Measurements from ENCODE around the gene TYW5.

Gene TYW5

DNA sequence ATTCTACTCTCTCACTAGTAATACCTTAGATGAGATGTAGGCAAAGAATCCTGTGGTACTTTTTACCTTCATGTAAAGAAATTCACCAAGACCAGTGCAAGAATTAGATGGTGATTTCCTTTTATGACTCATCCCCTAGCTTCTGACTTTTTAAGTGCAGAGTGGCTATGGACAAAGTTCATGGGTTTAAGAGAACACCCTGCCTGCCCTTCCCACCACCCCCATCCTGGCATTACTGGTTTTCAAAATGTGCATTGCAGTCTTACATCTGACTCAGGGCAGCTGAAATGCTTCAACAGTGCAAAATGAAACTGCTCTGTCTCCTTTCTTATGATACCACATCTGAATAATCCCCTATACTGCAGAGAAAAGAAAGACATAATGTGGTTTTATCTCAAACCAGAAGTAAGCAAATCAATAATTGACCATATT, 22.7 kb upstream of the TYW5 start:
- POLR2A ChIA-PET = no interaction called here
- Histone ChIP-seq H3K4me3 (ENCODE audit: control insufficient read depth in 1 of 7, extremely low read depth in 1 of 7, insufficient read depth in 4 of 7, low read depth in 2 of 7, low read length in 6 of 7) (no peak overlapping the region), H3K9me3 (ENCODE audit: control extremely low read depth in 1 of 5, control insufficient read depth in 4 of 5, insufficient read depth in 2 of 5, low read depth in 1 of 5, low read length in 4 of 5) (no peaks in the 10 kb centered on the region), H3K27ac (ENCODE audit: insufficient read depth in 1 of 2, low read depth in 1 of 2, low read length in 2 of 2, poor library complexity in 1 of 2, severe bottlenecking in 2 of 2) (no peak overlapping the region), H3K27me3 (replicated peaks in 2 of 5; ENCODE audit: control insufficient read depth in 4 of 5, insufficient read depth in 5 of 5, low read length in 4 of 5) (no peaks in the 10 kb centered on the region), H3K36me3 (ENCODE audit: control insufficient read depth in 4 of 4, insufficient read depth in 4 of 4, low read length in 3 of 4) (no peaks in the 10 kb centered on the region), H3K4me1 (ENCODE audit: control extremely low read depth in 1 of 4, control insufficient read depth in 4 of 4, insufficient read depth in 4 of 4, low read length in 3 of 4) (peaks cover 0 to 3% (median 0%) of the 10 kb centered on the region in 4 experiments)
- peak in 2 of 3 donors; percentile 27 to 37 for DNase-seq
- CTCF ChIA-PET = interaction anchor here (0.6 to 2.8 kb wide), 2 partner anchors 303 to 499 kb away, joined by 3 to 21 read pairs; no protein-coding TSS in a partner anchor

- no peaks in the 10 kb centered on the region for H3K36me3 ChIP-seq (ENCODE audit: control insufficient read depth in 4 of 4, insufficient read depth in 4 of 4, low read length in 3 of 4)
- peaks cover 0 to 3% (median 0%) of the 10 kb centered on the region in 4 experiments for H3K4me1 ChIP-seq (ENCODE audit: control extremely low read depth in 1 of 4, control insufficient read depth in 4 of 4, insufficient read depth in 4 of 4, low read length in 3 of 4)
- H3K9me3 ChIP-seq (ENCODE audit: control extremely low read depth in 1 of 5, control insufficient read depth in 4 of 5, insufficient read depth in 2 of 5, low read depth in 1 of 5, low read length in 4 of 5) = no peaks in the 10 kb centered on the region
- 90% methylated on average over 2 of the region's 3 CpGs for WGBS (ENCODE audit: insufficient coverage)
- CTCF ChIA-PET = interaction anchor here (0.9 to 4.6 kb wide), 3 partner anchors 10 to 508 kb away, joined by 3 to 64 read pairs (median 14); no protein-coding TSS in a partner anchor
- H3K4me3 ChIP-seq (ENCODE audit: control insufficient read depth in 1 of 7, extremely low read depth in 1 of 7, insufficient read depth in 4 of 7, low read depth in 2 of 7, low read length in 6 of 7) = no peak overlapping the region
- POLR2A ChIA-PET = no interaction called here
- no peak overlapping the region for H3K27ac ChIP-seq (ENCODE audit: insufficient read depth in 1 of 2, low read depth in 1 of 2, low read length in 2 of 2, poor library complexity in 1 of 2, severe bottlenecking in 2 of 2)
- H3K27me3 ChIP-seq (replicated peaks in 2 of 5; ENCODE audit: control insufficient read depth in 4 of 5, insufficient read depth in 5 of 5, low read length in 4 of 5) = no peaks in the 10 kb centered on the region
- DNase-seq = no peak
These were observed 20.1 kb upstream of the TYW5 start for GRCh38 chr2:199975273-199975895.

- Histone ChIP-seq H3K9me3 (ENCODE audit: control extremely low read depth in 1 of 5, control insufficient read depth in 4 of 5, insufficient read depth in 2 of 5, low read depth in 1 of 5, low read length in 4 of 5) (no peaks in the 10 kb centered on the region), H3K36me3 (ENCODE audit: control insufficient read depth in 4 of 4, insufficient read depth in 4 of 4, low read length in 3 of 4) (peaks cover 0 to 4% (median 0%) of the 10 kb centered on the region in 4 experiments), H3K4me3 (ENCODE audit: control insufficient read depth in 1 of 7, extremely low read depth in 1 of 7, insufficient read depth in 4 of 7, low read depth in 2 of 7, low read length in 6 of 7) (no peak overlapping the region), H3K27ac (ENCODE audit: insufficient read depth in 1 of 2, low read depth in 1 of 2, low read length in 2 of 2, poor library complexity in 1 of 2, severe bottlenecking in 2 of 2) (no peak overlapping the region), H3K27me3 (replicated peaks in 2 of 5; ENCODE audit: control insufficient read depth in 4 of 5, insufficient read depth in 5 of 5, low read length in 4 of 5) (no peaks in the 10 kb centered on the region), H3K4me1 (ENCODE audit: control extremely low read depth in 1 of 4, control insufficient read depth in 4 of 4, insufficient read depth in 4 of 4, low read length in 3 of 4) (no peaks in the 10 kb centered on the region)
- peak; percentile 32 to 62 (median 58) for DNase-seq
- WGBS (ENCODE audit: insufficient coverage) = no CpG with 5 or more reads among the region's 2 CpGs
- ChIA-PET CTCF (interaction anchor here (0.5 to 4.6 kb wide), 12 partner anchors 11 to 753 kb away, joined by 3 to 64 read pairs (median 4); no protein-coding TSS in a partner anchor), POLR2A (no interaction called here)
These were observed 18.4 kb upstream of the TYW5 start for GRCh38 chr2:199973703-199974102.

DNA sequence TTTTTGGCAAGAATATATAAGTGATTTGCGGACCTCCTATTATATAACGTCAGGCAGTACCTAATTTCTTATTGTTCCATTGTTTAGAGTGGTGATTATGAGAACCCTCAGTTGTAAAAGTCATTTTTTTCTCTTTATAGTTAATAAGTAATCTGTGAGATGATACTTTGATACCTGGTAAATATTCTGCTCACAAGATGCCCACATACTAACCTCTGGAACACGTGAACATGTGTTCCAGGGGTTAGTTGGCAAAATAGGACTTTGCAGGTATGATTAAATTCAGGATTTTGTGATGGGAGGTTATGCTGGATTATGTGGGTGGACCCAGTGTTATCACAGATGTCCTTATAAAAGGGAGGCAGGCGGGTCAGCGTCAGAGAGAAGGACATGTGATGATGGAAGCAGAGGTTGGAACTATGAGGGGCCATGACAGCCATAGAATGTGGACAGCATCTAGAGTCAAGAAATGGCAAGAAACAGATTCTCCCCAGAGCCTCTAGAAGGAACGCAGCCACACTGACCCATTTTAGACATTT, 16.9 kb upstream of the TYW5 start:
- Histone ChIP-seq H3K36me3 (ENCODE audit: control insufficient read depth in 4 of 4, insufficient read depth in 4 of 4, low read length in 3 of 4) (peaks cover 0 to 8% (median 0%) of the 10 kb centered on the region in 4 experiments), H3K9me3 (ENCODE audit: control extremely low read depth in 1 of 5, control insufficient read depth in 4 of 5, insufficient read depth in 2 of 5, low read depth in 1 of 5, low read length in 4 of 5) (no peaks in the 10 kb centered on the region), H3K27ac (ENCODE audit: insufficient read depth in 1 of 2, low read depth in 1 of 2, low read length in 2 of 2, poor library complexity in 1 of 2, severe bottlenecking in 2 of 2) (no peak overlapping the region), H3K4me1 (ENCODE audit: control extremely low read depth in 1 of 4, control insufficient read depth in 4 of 4, insufficient read depth in 4 of 4, low read length in 3 of 4) (no peaks in the 10 kb centered on the region), H3K27me3 (replicated peaks in 2 of 5; ENCODE audit: control insufficient read depth in 4 of 5, insufficient read depth in 5 of 5, low read length in 4 of 5) (no peaks in the 10 kb centered on the region), H3K4me3 (ENCODE audit: control insufficient read depth in 1 of 7, extremely low read depth in 1 of 7, insufficient read depth in 4 of 7, low read depth in 2 of 7, low read length in 6 of 7) (no peak overlapping the region)
- CTCF ChIA-PET = interaction anchor here (1.2 to 4.6 kb wide), 7 partner anchors 8 to 537 kb away, joined by 3 to 64 read pairs (median 3); partner anchors contain the start of gene KCTD18
- POLR2A ChIA-PET = no interaction called here
- no peak for DNase-seq
- 92% methylated on average over 2 of the region's 6 CpGs for WGBS (ENCODE audit: insufficient coverage)

DNA sequence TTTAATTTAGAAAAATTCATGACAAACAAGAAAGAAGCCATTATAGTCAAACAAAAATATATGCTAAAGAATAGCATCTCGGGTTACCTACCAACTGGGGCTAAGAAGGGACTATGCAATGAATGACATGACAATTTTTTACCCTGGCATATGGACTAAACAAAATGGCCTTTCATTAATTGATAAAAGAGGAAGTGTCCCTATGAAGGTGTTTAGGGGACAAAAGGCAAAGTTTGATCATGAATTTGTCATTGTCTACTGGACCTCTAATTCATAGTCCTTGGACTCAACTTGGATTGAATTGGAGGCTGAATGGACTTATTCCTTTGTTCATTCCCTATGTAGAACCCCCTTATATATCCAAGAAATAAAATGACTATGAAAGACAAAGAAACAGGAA, 12.8 kb upstream of the TYW5 start:
- Histone ChIP-seq H3K4me1 (ENCODE audit: control extremely low read depth in 1 of 4, control insufficient read depth in 4 of 4, insufficient read depth in 4 of 4, low read length in 3 of 4) (no peaks in the 10 kb centered on the region), H3K4me3 (ENCODE audit: control insufficient read depth in 1 of 7, extremely low read depth in 1 of 7, insufficient read depth in 4 of 7, low read depth in 2 of 7, low read length in 6 of 7) (no peak overlapping the region), H3K27ac (ENCODE audit: insufficient read depth in 1 of 2, low read depth in 1 of 2, low read length in 2 of 2, poor library complexity in 1 of 2, severe bottlenecking in 2 of 2) (no peak overlapping the region), H3K27me3 (replicated peaks in 2 of 5; ENCODE audit: control insufficient read depth in 4 of 5, insufficient read depth in 5 of 5, low read length in 4 of 5) (no peaks in the 10 kb centered on the region), H3K9me3 (ENCODE audit: control extremely low read depth in 1 of 5, control insufficient read depth in 4 of 5, insufficient read depth in 2 of 5, low read depth in 1 of 5, low read length in 4 of 5) (no peaks in the 10 kb centered on the region), H3K36me3 (ENCODE audit: control insufficient read depth in 4 of 4, insufficient read depth in 4 of 4, low read length in 3 of 4) (peaks cover 8 to 31% (median 16%) of the 10 kb centered on the region in 4 experiments)
- ChIA-PET CTCF (no interaction called here), POLR2A (no interaction called here)
- no CpG with 5 or more reads among the region's 1 CpG for WGBS (ENCODE audit: insufficient coverage)
- peak in 1 of 3 donors; percentile 17 for DNase-seq

GRCh38 chr2:199966976-199967375, 11.7 kb upstream of the TYW5 start:
- Histone ChIP-seq H3K4me1 (ENCODE audit: control extremely low read depth in 1 of 4, control insufficient read depth in 4 of 4, insufficient read depth in 4 of 4, low read length in 3 of 4) (no peaks in the 10 kb centered on the region), H3K4me3 (ENCODE audit: control insufficient read depth in 1 of 7, extremely low read depth in 1 of 7, insufficient read depth in 4 of 7, low read depth in 2 of 7, low read length in 6 of 7) (no peak overlapping the region), H3K27me3 (replicated peaks in 2 of 5; ENCODE audit: control insufficient read depth in 4 of 5, insufficient read depth in 5 of 5, low read length in 4 of 5) (no peaks in the 10 kb centered on the region), H3K27ac (ENCODE audit: insufficient read depth in 1 of 2, low read depth in 1 of 2, low read length in 2 of 2, poor library complexity in 1 of 2, severe bottlenecking in 2 of 2) (no peak overlapping the region), H3K9me3 (ENCODE audit: control extremely low read depth in 1 of 5, control insufficient read depth in 4 of 5, insufficient read depth in 2 of 5, low read depth in 1 of 5, low read length in 4 of 5) (no peaks in the 10 kb centered on the region), H3K36me3 (ENCODE audit: control insufficient read depth in 4 of 4, insufficient read depth in 4 of 4, low read length in 3 of 4) (peaks cover 13 to 39% (median 23%) of the 10 kb centered on the region in 4 experiments)
- DNase-seq = no peak
- ChIA-PET CTCF (interaction anchor here (1.2 to 3.7 kb wide), 3 partner anchors 13 to 504 kb away, joined by 3 to 13 read pairs (median 3); no protein-coding TSS in a partner anchor), POLR2A (no interaction called here)
- WGBS (ENCODE audit: insufficient coverage) = no CpG with 5 or more reads among the region's 1 CpG

GRCh38 chr2:199966405-199966804, 11.1 kb upstream of the TYW5 start:
- no peak overlapping the region for H3K4me3 ChIP-seq (ENCODE audit: control insufficient read depth in 1 of 7, extremely low read depth in 1 of 7, insufficient read depth in 4 of 7, low read depth in 2 of 7, low read length in 6 of 7)
- no peaks in the 10 kb centered on the region for H3K4me1 ChIP-seq (ENCODE audit: control extremely low read depth in 1 of 4, control insufficient read depth in 4 of 4, insufficient read depth in 4 of 4, low read length in 3 of 4)
- no peaks in the 10 kb centered on the region for H3K27me3 ChIP-seq (replicated peaks in 2 of 5; ENCODE audit: control insufficient read depth in 4 of 5, insufficient read depth in 5 of 5, low read length in 4 of 5)
- POLR2A ChIA-PET = no interaction called here
- H3K9me3 ChIP-seq (ENCODE audit: control extremely low read depth in 1 of 5, control insufficient read depth in 4 of 5, insufficient read depth in 2 of 5, low read depth in 1 of 5, low read length in 4 of 5) = no peaks in the 10 kb centered on the region
- 100% methylated on average over 2 of the region's 2 CpGs for WGBS (ENCODE audit: insufficient coverage)
- H3K36me3 ChIP-seq (ENCODE audit: control insufficient read depth in 4 of 4, insufficient read depth in 4 of 4, low read length in 3 of 4) = peaks cover 13 to 45% (median 27%) of the 10 kb centered on the region in 4 experiments
- CTCF ChIA-PET = interaction anchor here (1.2 to 3.7 kb wide), 4 partner anchors 13 to 505 kb away, joined by 3 to 13 read pairs (median 3); no protein-coding TSS in a partner anchor
- no peak for DNase-seq
- H3K27ac ChIP-seq (ENCODE audit: insufficient read depth in 1 of 2, low read depth in 1 of 2, low read length in 2 of 2, poor library complexity in 1 of 2, severe bottlenecking in 2 of 2) = no peak overlapping the region
